ENCODE results near the gene TBCC.

The TBCC gene

DNA sequence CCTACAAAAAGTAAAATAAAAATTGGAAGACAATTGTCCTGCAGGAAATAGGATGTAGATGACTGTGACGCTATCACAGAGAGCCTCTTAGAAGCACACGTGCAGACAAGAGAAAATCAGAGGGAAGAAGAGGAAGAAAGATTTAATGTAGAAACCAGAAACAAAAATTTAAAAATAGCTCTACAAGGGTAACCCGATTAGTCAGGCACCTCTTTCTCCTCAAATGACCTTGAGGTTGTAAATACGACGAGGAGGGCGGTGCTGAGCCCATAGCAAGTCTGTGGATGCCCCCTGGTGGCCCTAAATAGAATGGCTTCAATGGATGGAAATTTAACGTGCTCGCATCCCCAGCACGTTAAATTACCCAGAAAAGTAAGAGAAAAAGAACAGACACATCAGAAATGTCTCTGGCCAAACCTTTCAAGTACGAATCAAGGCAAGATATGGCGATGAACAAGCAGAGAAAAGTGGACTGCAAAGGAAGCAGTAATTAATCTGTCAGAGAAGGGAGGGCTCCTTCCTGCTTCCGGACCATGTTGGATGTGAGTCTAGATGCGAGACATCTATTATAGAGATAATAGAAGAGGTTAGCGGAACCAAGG is 19.3 kb downstream of the TBCC start:
- peak; percentile 94 for ATAC-seq

DNA sequence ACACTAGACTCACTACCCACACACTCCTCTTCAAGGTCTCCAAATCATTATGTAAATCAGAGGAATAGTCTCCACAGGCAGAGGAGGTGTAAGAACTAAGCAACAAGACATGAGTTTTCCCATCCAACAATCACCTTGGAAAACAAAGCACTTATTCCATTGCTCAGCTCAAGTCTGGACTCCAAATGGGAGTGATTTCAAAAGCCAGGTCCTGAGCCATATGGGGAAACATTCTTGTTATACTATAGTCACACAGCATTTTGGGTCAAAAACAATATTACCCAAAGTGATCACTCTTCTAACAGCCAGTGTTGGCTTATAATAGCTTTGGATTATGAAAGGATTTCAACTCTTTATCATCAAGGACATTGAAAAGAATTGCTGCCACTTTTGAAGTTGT is 19.9 kb downstream of the TBCC start:
- TF ChIP-seq ISL1 (CRISPR knock-in tag; IDR thresholded peaks at IDR 0.05) = no peak
- TF ChIP-seq ZFP30 (CRISPR knock-in tag; IDR thresholded peaks at IDR 0.05) = no peak
- TF ChIP-seq BACH2 (CRISPR knock-in tag; IDR thresholded peaks at IDR 0.05; ENCODE audit: borderline replicate concordance) = no peak
- TF ChIP-seq GLIS3 (CRISPR knock-in tag; IDR thresholded peaks at IDR 0.05) = no peak
- TF ChIP-seq OSR1 (CRISPR knock-in tag; IDR thresholded peaks at IDR 0.05) = no peak
- TF ChIP-seq POU6F1 (CRISPR knock-in tag; IDR thresholded peaks at IDR 0.05; ENCODE audit: borderline replicate concordance, low read depth) = no peak
- no peak for TF ChIP-seq ZNF565 (CRISPR knock-in tag; conservative IDR thresholded peaks at IDR 0.05; ENCODE audit: low read depth)
- TF ChIP-seq ARNTL (CRISPR knock-in tag; IDR thresholded peaks at IDR 0.05; ENCODE audit: borderline replicate concordance, low read depth) = no peak
- TF ChIP-seq, protein P1, sequence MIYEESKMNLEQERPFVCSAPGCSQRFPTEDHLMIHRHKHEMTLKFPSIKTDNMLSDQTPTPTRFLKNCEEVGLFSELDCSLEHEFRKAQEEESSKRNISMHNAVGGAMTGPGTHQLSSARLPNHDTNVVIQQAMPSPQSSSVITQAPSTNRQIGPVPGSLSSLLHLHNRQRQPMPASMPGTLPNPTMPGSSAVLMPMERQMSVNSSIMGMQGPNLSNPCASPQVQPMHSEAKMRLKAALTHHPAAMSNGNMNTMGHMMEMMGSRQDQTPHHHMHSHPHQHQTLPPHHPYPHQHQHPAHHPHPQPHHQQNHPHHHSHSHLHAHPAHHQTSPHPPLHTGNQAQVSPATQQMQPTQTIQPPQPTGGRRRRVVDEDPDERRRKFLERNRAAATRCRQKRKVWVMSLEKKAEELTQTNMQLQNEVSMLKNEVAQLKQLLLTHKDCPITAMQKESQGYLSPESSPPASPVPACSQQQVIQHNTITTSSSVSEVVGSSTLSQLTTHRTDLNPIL (CRISPR knock-in tag; IDR thresholded peaks at IDR 0.05; ENCODE audit: low read depth) = no peak
- no peak for TF ChIP-seq ESRRG (CRISPR knock-in tag; IDR thresholded peaks at IDR 0.05)
- no peak for TF ChIP-seq PATZ1 (CRISPR knock-in tag; IDR thresholded peaks at IDR 0.05; ENCODE audit: borderline replicate concordance)
- no peak for TF ChIP-seq ZFP3 (CRISPR knock-in tag; IDR thresholded peaks at IDR 0.05)
- no peak for TF ChIP-seq RARB (CRISPR knock-in tag; IDR thresholded peaks at IDR 0.05)
- TF ChIP-seq, protein P2, sequence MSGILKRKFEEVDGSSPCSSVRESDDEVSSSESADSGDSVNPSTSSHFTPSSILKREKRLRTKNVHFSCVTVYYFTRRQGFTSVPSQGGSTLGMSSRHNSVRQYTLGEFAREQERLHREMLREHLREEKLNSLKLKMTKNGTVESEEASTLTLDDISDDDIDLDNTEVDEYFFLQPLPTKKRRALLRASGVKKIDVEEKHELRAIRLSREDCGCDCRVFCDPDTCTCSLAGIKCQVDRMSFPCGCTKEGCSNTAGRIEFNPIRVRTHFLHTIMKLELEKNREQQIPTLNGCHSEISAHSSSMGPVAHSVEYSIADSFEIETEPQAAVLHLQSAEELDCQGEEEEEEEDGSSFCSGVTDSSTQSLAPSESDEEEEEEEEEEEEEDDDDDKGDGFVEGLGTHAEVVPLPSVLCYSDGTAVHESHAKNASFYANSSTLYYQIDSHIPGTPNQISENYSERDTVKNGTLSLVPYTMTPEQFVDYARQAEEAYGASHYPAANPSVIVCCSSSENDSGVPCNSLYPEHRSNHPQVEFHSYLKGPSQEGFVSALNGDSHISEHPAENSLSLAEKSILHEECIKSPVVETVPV (CRISPR knock-in tag; IDR thresholded peaks at IDR 0.05) = no peak
- no peak for TF ChIP-seq PPARA (CRISPR knock-in tag; IDR thresholded peaks at IDR 0.05; ENCODE audit: borderline replicate concordance)
- ATAC-seq = no peak; the same call in none of the 3 replicates

More for the DNA sequence above, 19.3 kb downstream of the TBCC start:
- no peak for TF ChIP-seq TSHZ2 (CRISPR knock-in tag; IDR thresholded peaks at IDR 0.05)
- peak; percentile 57 for TF ChIP-seq ZFP30 (CRISPR knock-in tag; IDR thresholded peaks at IDR 0.05)
- 0 out of 2 replicates have a peak, but pooled peaks have one; percentile 64 for TF ChIP-seq PPARA (CRISPR knock-in tag; IDR thresholded peaks at IDR 0.05; ENCODE audit: borderline replicate concordance)

- TF ChIP-seq, protein P1 (CRISPR knock-in tag; IDR thresholded peaks at IDR 0.05; ENCODE audit: low read depth) = no peak
- TF ChIP-seq ZNF70 (CRISPR knock-in tag; IDR thresholded peaks at IDR 0.05) (no peak), ZNF565 (CRISPR knock-in tag; conservative IDR thresholded peaks at IDR 0.05; ENCODE audit: low read depth) (no peak), OSR1 (CRISPR knock-in tag; IDR thresholded peaks at IDR 0.05) (no peak), PATZ1 (CRISPR knock-in tag; IDR thresholded peaks at IDR 0.05; ENCODE audit: borderline replicate concordance) (no peak), ARNTL (CRISPR knock-in tag; IDR thresholded peaks at IDR 0.05; ENCODE audit: borderline replicate concordance, low read depth) (no peak), ZFP30 (CRISPR knock-in tag; IDR thresholded peaks at IDR 0.05) (no peak), ESRRG (CRISPR knock-in tag; IDR thresholded peaks at IDR 0.05) (no peak), ZNF8 (CRISPR knock-in tag; IDR thresholded peaks at IDR 0.05) (no peak), GLIS3 (CRISPR knock-in tag; IDR thresholded peaks at IDR 0.05) (no peak)
- TF ChIP-seq, protein P2 (CRISPR knock-in tag; IDR thresholded peaks at IDR 0.05) = no peak
- no peak for ATAC-seq
These were observed 21.1 kb downstream of the TBCC start for GRCh38 chr6:42724825-42725224.
